HG03095 (cell line): ENCODE results near the gene RNF34.

Experiments
- ATAC-seq: cut with Tn5 transposase; IDR thresholded peaks from one replicate; pipeline ENCODE4 v1.9.1; 2021; ENCODE audit warnings: moderate library complexity; ENCODE audit not compliant: unreplicated experiment

The RNF34 gene

DNA sequence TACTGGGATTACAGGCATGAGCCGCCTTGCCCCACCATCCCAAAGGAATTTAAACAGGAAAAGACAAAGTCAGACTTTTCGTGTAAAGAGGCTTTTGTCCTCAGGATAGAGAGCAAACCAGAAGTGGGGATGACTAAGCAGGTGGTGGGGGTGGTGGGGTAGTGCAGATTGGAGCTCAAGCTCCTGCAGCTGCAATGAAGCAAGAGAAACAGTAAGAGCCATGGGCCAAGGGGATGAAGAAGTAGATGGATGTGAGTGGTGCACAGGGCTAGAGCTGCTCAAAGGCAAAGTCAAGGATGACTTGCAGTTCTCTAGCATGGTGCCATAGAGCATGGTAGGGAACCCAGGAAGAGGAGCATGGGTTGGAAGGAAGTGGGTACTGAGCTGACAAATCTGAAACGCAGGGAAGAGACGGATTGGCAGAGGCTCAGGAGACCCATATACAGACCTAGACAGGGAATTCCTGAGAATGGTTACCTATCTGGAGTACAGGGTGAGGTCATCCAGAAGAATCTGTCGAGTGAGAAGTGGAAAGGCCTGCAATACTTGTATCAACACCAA, 11.4 kb upstream of the RNF34 start:
- no peak for ATAC-seq

DNA sequence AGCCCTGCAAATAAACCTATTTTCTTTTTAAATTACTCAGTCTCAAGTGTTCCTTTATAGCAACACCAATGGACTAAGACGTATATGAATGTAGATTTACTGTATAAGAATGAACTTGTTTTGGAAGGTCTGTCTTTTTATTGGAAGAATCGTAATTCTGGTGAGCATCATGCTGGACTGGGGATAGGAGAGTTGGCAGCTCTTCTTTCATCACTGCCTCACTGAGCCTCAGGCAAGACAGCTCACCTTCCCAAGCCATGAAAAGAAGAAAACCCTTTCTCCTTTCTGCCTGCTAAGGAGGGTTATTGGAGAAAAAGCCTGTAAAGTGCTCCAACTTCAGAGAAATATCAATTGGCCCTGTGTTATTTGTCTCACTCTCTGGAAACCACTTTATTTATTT, 9.1 kb upstream of the RNF34 start:
- ATAC-seq = no peak

DNA sequence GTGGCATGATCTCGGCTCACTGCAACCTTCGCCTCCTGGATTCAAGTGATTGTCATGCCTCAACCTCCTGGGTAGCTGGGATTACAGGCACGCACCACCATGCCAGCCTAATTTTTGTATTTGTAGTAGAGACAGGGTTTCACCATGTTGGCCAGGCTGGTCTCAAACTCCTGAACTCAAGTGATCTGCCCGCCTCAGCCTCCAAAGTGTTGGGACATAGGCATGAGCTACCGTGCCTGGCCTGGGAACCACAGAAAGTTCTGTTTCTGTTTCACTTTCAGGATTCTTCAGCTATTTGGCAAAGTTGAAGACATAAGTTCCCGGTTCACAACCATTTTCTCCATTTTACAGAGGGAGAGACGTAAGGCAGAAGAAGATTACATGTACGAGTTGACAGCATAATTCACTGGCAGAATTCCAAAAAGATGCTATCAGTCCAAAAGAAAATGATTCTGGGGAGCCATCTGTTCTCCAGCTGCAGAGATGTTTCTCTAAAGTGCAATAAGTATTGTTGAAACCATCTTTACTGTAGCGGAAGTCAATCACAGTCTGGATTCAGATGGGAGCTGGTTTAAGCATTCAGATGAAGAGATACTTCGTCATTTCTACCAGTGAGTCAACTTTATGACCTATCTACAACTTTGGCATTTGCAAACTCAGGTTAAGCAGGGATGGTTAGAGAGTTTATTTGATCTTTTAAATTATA, 8.1 kb upstream of the RNF34 start:
- no peak for ATAC-seq

DNA sequence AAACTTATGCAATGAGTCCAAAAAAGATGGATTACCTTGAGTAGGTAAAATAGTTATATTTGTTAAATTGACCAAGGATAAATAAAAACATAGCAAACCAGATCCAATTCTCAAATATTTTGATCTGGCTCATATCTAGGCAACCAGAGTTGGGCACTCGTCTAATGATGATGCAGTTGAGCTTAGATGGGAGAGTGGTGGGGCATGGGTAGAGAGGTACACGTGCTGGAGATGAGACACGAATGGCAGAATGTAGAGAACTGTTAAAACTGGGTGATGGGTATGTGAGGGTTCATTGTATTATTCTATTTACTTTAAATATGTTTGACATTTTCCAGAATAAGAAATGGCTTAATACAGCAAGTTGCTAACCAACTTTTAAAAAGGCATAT, 7.6 kb upstream of the RNF34 start:
- ATAC-seq = no peak

DNA sequence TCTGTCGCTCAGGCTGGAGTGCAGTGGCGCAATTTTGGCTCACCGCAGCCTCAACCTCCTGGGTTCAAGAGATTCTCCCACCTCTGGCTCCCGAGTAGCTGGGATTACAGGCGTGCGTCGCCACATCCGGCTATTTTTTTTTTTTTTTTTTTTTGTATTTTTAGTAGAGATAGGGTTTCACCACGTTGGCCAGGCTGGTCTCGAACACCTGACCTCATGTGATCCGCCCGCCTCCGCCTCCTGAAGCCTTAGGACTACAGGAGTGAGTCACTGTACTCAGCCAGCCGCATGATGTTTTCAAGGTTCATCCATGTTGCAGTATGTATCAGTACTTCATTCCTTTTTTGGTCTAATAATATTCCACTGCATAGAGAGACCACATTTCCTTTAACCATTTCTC, 2.4 kb upstream of the RNF34 start:
- ATAC-seq = no peak

DNA sequence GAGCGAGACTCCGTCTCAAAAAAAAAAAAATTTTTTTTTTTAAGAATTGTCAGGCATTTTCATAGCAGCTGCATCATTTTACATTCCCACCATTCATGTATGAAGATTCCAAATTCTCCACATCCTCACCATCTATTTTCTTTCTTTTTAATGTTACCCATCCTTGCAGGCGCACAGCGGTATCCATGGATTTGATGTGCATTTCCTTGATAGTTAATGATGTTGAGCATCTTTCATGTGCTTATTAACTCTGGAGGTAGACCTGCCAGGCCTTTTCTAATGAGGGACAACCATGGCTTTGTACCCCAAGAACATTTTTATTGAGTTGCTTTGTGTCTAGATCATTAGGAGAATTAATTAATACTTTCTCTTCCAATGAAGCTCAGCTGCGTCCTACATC, 1.6 kb upstream of the RNF34 start:
- ATAC-seq = no peak

DNA sequence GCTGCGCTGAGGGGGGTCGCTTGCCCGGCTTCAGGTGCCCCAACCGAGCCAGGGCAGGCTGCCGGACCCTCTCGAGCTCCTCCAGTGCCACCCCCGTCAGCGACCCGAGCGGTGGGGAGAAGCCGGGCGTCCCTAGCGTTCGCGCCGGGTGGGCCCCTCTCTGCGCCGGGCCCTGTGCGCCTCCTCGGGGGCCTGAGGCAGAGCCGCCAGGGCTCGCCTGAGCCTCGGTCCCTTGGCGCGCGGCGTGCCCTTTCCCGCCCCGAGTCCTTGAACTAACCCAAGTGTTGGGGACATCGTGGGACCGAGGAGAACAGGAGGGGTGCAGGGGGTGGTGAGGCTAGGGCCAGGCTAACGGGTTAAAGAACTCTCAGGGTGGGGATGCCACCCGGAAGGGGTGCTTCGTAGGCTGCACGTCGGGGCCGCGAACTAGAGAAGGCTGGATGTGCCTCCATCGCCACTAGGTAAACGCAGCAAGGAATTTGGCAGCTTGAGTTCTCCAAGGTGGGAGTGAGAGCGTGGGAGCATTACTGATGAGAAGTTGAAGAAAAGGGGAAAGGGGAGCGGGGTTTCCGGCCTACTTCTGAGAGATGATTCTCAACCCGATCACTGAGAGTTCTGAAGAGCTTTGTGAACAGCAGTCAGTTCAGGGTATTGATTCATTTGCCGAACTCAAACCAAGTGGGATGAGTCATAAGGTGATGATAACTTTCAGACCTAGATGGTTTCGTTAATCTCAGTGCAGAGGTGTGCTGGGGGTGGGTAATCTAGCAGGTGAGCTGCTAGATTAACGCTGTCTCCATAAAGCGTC, 618 bp downstream of the RNF34 start:
- peak; percentile 36 for ATAC-seq

- ATAC-seq = no peak
Measured at GRCh38 chr12:121403721-121404120, 3.8 kb downstream of the RNF34 start.

DNA sequence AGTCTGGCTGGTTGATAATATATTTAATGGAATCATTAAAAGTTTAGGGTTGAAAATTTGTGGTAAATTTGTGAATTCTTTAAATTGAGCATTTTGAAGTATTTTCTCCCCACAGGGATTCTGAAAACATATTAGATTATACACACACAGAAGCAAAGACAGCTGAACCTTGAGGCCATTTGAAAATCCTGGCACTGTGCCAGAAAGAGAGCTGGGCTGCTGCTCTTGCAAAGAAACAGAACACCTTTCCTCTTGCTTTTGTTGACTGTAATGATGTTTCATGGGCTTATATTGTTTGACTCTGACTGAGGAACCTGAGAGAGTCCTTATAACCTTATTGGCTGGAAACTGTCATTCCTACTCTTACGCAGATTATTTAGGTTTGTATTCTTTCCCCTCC, 4.8 kb downstream of the RNF34 start:
- ATAC-seq = no peak

- no peak for ATAC-seq
Measured at GRCh38 chr12:121405211-121405610, 5.3 kb downstream of the RNF34 start.

GRCh38 chr12:121413917-121414316, 14.0 kb downstream of the RNF34 start:
- no peak for ATAC-seq

- no peak for ATAC-seq
Measured at GRCh38 chr12:121417847-121418246, 17.9 kb downstream of the RNF34 start.

DNA sequence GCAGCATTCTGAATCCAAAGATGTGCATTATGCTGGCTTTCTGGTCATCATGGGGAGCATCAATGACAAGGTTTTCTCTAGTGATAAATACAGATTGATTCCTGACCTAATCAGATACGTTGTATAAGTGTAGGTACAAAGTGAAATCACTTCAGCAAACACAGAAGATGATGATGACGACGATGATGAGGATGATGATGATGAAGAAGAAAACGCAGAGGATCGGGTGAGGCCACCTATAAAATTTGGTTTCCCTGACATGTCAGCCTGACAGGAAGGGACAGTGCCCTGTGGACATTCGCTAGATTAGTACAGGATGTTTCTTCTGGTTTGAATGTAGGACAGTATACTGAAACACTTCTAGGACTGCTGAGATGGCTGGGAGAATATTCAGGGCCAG, 20.2 kb downstream of the RNF34 start:
- no peak for ATAC-seq

- ATAC-seq = no peak
Measured at GRCh38 chr12:121423253-121423652, 23.3 kb downstream of the RNF34 start.

- no peak for ATAC-seq
Measured at GRCh38 chr12:121423682-121424623, 24.0 kb downstream of the RNF34 start.

- ATAC-seq = no peak
Measured at GRCh38 chr12:121424624-121424975, 24.7 kb downstream of the RNF34 start.

DNA sequence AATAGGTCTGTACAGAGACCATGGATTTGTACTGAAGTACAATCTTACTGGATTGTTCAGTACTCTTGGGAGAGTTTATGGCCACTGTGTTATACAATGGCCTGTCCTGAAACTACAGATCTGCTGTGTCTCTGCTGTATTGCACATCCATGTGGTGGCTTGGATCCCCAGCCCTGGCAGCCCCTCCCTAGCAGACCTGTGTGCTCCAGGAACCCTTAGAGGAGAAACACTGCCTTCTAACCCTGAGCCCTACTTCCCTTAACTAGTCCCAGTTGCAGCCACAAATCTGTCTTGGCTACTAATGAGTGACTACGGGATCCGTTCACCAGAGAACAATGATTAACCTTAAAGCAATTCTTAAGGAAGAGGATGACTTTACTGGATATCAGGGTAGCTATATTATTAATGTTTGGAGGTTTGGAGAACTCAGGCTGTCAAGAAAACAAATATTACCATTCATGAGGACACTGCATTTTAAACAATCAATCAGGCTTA, 27.7 kb downstream of the RNF34 start:
- ATAC-seq = no peak

GRCh38 chr12:121428883-121429282, 29.0 kb downstream of the RNF34 start:
- ATAC-seq = no peak

GRCh38 chr12:121430833-121431415, 31.0 kb downstream of the RNF34 start:
- ATAC-seq = no peak

GRCh38 chr12:121432740-121433480, 33.0 kb downstream of the RNF34 start:
- no peak for ATAC-seq
